Skeletal muscle satellite cell (primary cell): ENCODE results near the gene MPZL1.
A peak's percentile ranks its signal among the peaks of the same experiment; 100 is the strongest.

ENCODE experiments used
- H3K27me3 ChIP-seq: 2 replicates; pipeline ENCODE4 v1.7.0; 2013; ENCODE audit warnings: low read length; ENCODE audit not compliant: control insufficient read depth, insufficient read depth
- H3K36me3 ChIP-seq: 2 replicates; pipeline ENCODE4 v1.7.0; 2013; ENCODE audit warnings: mild to moderate bottlenecking, control low read depth, low read length; ENCODE audit not compliant: insufficient read depth
- H3K4me1 ChIP-seq: 2 replicates; pipeline ENCODE4 v1.7.0; 2013; ENCODE audit warnings: low read length; ENCODE audit not compliant: control insufficient read depth, insufficient read depth
- H3K4me2 ChIP-seq: 2 replicates; pipeline ENCODE4 v1.7.0; 2013; ENCODE audit warnings: mild to moderate bottlenecking, low read length
- H3K4me3 ChIP-seq: 2 replicates; pipeline ENCODE4 v1.7.0; 2013; ENCODE audit warnings: low read length
- H3K9ac ChIP-seq: 2 replicates; pipeline ENCODE4 v1.7.0; 2013; ENCODE audit warnings: mild to moderate bottlenecking, low read depth, low read length, moderate library complexity
- H3K9me3 ChIP-seq: replicated peaks from 2 replicates; pipeline ENCODE4 v1.7.0; 2013; ENCODE audit warnings: mild to moderate bottlenecking, control low read depth, low read length

MPZL1 gene

DNA sequence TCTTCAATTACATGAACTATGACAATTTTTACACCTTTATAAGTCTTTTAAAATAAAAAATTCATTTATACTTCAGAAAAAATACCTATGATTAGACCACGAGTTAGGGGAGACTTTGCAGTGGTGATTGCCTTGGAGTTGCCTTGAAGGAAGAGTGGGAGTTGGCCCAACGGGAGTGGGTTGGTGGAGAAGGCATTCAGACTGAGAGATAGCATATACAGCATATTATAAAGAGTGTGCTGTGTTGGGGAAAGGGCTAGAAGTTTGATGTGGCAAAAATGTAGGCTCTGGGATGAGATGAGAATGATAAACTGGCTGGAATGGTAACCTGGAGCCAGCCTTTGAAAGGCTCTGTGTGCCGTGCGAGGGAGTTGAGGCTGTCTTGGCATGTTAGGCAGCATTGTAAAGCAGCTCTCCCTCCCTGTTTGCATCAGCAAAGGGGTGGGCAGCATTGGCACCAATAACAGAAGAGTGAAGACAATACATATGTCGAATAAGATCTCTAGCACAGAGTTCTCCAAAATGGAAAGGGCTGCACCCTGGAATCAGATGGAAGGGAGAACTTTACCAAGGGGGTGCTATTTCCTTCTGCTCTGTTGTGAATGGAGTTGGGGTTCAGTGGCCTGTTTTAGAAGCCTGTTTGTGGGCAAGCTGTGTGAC lies 24.4 kb downstream of the MPZL1 start:
- Histone ChIP-seq H3K9me3 (no peaks in the 10 kb centered on the region), H3K4me2 (no peak overlapping the region), H3K4me3 (no peak overlapping the region), H3K27me3 (no peaks in the 10 kb centered on the region), H3K4me1 (peaks cover 23% of the 10 kb centered on the region), H3K9ac (no peak overlapping the region), H3K36me3 (no peaks in the 10 kb centered on the region)

GRCh38 chr1:167746988-167747655 lies 25.3 kb downstream of the MPZL1 start:
- Histone ChIP-seq H3K9me3 (no peaks in the 10 kb centered on the region), H3K9ac (no peak overlapping the region), H3K4me1 (peaks cover 29% of the 10 kb centered on the region), H3K4me3 (no peak overlapping the region), H3K36me3 (no peaks in the 10 kb centered on the region), H3K27me3 (no peaks in the 10 kb centered on the region), H3K4me2 (no peak overlapping the region)

DNA sequence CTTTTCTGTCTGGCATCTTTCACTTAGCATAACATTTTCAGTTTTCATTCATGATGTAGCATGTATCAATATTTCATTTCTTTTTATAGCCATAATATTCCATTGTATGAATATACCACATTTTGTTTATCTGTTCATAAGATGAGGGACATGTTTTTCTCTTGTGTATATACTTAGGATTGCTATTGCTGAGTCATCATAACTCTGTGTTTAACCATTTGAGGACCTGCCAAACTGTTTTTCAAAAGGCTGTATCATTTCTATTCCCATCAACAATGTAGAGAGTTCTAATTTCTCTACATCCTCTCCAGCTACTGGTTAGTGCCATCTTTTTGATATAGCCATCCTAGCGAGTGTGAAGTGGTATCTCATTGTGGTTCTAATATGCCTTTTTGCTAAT lies 26.2 kb downstream of the MPZL1 start:
- no peaks in the 10 kb centered on the region for H3K9me3 ChIP-seq
- no peak overlapping the region for H3K4me3 ChIP-seq
- H3K27me3 ChIP-seq, result no peaks in the 10 kb centered on the region
- peaks cover 34% of the 10 kb centered on the region for H3K4me1 ChIP-seq
- H3K4me2 ChIP-seq, result peak overlapping the region; percentile 10
- no peaks in the 10 kb centered on the region for H3K36me3 ChIP-seq
- H3K9ac ChIP-seq, result no peak overlapping the region

DNA sequence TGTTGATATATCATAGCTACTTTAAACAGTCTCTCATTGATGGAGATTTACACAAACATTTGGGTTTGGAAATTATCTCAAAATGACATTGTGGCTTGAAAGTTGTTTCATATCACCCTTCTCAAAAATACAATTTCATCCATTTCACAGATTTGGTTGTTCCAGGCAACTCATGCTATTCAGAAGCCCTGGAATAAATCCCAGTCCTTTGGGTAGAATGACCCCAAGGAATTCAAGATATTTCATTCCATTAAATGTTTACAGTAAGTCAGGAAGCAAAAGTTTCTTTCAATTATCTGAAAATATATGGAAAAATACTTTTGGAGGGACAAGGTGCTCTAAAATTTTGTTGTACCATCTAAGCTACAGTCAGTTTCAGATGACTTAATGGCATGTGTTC lies 27.1 kb downstream of the MPZL1 start:
- peaks cover 37% of the 10 kb centered on the region for H3K4me1 ChIP-seq
- no peaks in the 10 kb centered on the region for H3K9me3 ChIP-seq
- no peaks in the 10 kb centered on the region for H3K27me3 ChIP-seq
- no peaks in the 10 kb centered on the region for H3K36me3 ChIP-seq
- H3K9ac ChIP-seq, result no peak overlapping the region
- no peak overlapping the region for H3K4me3 ChIP-seq
- peak overlapping the region; percentile 5 for H3K4me2 ChIP-seq

GRCh38 chr1:167749741-167750140 lies 28.0 kb downstream of the MPZL1 start:
- Histone ChIP-seq H3K4me2 (no peak overlapping the region), H3K36me3 (no peaks in the 10 kb centered on the region), H3K9ac (no peak overlapping the region), H3K4me3 (no peak overlapping the region), H3K4me1 (peaks cover 37% of the 10 kb centered on the region), H3K27me3 (no peaks in the 10 kb centered on the region), H3K9me3 (no peaks in the 10 kb centered on the region)

- no peaks in the 10 kb centered on the region for H3K9me3 ChIP-seq
- H3K4me2 ChIP-seq, result no peak overlapping the region
- no peak overlapping the region for H3K4me3 ChIP-seq
- no peak overlapping the region for H3K9ac ChIP-seq
- H3K27me3 ChIP-seq, result no peaks in the 10 kb centered on the region
- H3K36me3 ChIP-seq, result no peaks in the 10 kb centered on the region
- peaks cover 37% of the 10 kb centered on the region for H3K4me1 ChIP-seq
Measured at GRCh38 chr1:167750641-167751040, 28.9 kb downstream of the MPZL1 start.

DNA sequence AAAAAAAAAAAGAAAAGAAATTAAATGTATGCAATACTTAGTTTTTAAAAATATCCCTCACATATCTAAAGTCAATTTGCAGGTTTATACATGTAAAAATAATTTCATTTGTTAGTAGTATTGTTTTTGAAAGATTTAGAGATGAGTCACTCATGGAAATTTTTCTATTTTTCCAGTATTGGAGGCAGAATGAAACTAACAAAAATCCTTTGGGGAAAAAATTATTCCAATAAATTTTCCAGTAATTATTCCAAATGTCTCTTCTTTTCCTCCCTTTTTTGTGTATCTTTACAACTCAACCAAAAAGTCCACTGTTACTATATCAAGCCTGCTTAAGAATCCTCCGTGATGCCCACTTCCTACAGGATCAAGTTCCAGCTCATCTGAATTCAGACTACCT lies 29.9 kb downstream of the MPZL1 start:
- Histone ChIP-seq H3K4me2 (peak overlapping the region; percentile 53), H3K36me3 (no peaks in the 10 kb centered on the region), H3K4me3 (no peak overlapping the region), H3K27me3 (no peaks in the 10 kb centered on the region), H3K9ac (no peak overlapping the region), H3K4me1 (peaks cover 30% of the 10 kb centered on the region), H3K9me3 (no peaks in the 10 kb centered on the region)

DNA sequence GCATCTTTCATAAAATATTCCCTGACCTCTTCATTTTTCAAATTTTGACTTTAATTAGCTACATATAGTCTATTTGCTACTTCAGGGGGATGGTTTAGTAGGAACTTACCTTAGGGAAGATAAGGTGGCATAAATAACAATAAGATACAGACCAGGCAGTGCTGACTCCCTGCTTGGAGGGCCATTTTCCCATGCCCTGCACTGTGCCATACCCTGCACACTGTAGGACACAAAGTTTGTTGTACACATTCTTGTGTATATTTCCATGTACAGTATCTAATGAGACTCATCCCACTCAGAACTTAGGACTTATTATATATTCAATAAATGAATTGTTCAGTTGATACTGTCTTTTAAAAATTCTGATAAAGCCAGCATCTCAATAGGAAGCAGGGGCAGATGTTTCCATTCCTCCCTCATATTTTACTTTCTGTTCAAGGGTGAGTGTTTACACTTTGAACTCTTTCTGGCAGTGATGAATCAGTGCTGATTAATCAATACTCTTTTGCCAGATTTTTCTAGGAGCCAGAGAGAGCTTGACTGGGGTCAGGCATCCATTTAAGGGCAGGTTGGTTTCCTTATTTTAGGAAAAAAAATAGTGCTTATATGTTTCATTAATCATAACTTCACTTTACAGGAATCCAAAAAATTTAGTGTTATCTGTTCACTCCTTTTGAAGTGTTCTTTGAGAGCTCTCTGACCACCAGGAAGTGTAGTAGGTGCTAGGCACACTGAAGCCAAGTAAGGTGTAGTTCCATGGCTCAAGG lies 30.6 kb downstream of the MPZL1 start:
- H3K4me1 ChIP-seq, result peaks cover 30% of the 10 kb centered on the region

DNA sequence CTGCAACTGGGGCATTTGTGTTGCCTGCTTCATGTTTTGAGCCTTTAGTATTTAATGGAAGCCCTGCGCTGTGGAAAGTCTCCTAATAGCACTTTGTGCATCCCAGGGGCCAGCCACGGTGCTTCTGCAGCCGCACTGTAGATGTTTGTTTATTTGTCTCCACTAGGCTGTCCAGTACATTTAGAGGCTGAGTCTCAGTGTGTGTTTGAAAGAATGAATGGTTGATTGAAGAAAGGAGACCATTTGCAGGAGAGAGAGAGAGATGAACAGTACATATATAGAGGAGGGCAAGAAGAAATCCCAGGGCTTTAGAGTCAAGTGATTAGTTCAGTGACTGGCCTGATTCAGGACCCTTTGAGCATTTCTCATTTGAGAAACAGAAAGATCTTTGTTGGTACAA lies 33.9 kb downstream of the MPZL1 start:
- no peaks in the 10 kb centered on the region for H3K9me3 ChIP-seq
- H3K9ac ChIP-seq, result no peak overlapping the region
- H3K4me2 ChIP-seq, result no peak overlapping the region
- peaks cover 17% of the 10 kb centered on the region for H3K4me1 ChIP-seq
- no peaks in the 10 kb centered on the region for H3K27me3 ChIP-seq
- no peak overlapping the region for H3K4me3 ChIP-seq
- no peaks in the 10 kb centered on the region for H3K36me3 ChIP-seq

More for the DNA sequence above, 30.6 kb downstream of the MPZL1 start:
- Histone ChIP-seq H3K4me3 (peak overlapping the region; percentile 29), H3K36me3 (no peaks in the 10 kb centered on the region), H3K4me2 (peak overlapping the region; percentile 53), H3K27me3 (no peaks in the 10 kb centered on the region), H3K9ac (no peak overlapping the region), H3K9me3 (no peaks in the 10 kb centered on the region)

GRCh38 chr1:167756730-167757405 lies 35.1 kb downstream of the MPZL1 start:
- no peaks in the 10 kb centered on the region for H3K9me3 ChIP-seq
- H3K4me3 ChIP-seq, result no peak overlapping the region
- no peaks in the 10 kb centered on the region for H3K36me3 ChIP-seq
- no peak overlapping the region for H3K4me2 ChIP-seq
- H3K27me3 ChIP-seq, result no peaks in the 10 kb centered on the region
- H3K9ac ChIP-seq, result no peak overlapping the region
- peaks cover 15% of the 10 kb centered on the region for H3K4me1 ChIP-seq
